Astrocyte of the cerebellum (primary cell): ENCODE measurements around the gene SECISBP2.

Source experiments
- DNase-seq: peaks from one replicate; pipeline ENCODE4 v3.0.0-alpha.2; 2011; ENCODE audit warnings: low read depth
- H3K4me3 ChIP-seq: 2 replicates; pipeline ENCODE4 v1.5.1; 2011; ENCODE audit warnings: mild to moderate bottlenecking, low read depth, low read length, moderate library complexity
- in situ Hi-C: cut with HindIII; loops from 2 replicates; pipeline ENCODE4 v1.10.0; 2017; ENCODE audit warnings: low sequenced_read_pairs
- TF ChIP-seq, protein P1 (sequence below): IDR thresholded peaks from 2 replicates; pipeline ENCODE4 v1.5.1; 2012; ENCODE audit warnings: low read length, low read depth, moderate library complexity, mild to moderate bottlenecking; ENCODE audit errors: missing control alignments

SECISBP2 gene

DNA sequence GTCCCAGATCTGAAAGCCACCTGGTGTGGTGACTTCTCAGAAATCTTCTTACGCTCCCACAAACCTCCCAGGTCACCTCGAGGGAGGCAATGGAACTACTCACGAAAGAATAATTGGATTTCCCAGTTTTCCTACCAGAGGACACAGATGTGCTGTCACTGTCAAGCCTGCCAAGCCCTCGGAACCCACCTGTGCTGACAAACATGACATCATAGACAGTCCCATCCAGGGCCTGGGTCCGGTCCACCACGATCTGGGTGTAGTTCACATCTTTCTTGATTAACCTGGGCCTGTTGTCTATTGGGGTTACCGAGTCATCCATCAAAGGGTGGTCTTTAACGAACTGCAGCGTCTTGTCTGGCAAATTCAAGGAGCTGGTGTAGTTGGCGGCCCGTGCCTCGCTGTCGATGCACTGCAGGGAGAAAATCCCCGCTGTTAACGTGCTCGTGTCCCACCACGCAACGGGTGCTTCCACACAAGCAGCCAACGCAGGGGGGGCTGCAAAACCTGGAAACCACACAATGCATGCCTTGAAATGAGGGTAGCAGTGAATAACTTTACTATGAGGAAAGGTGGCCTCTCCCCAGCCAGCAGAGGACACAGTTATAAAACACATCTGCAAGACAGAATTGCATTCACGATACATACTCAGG is 69.0 kb downstream of the SECISBP2 start:
- in situ Hi-C loops = no loop called here
- TF ChIP-seq, protein P1, sequence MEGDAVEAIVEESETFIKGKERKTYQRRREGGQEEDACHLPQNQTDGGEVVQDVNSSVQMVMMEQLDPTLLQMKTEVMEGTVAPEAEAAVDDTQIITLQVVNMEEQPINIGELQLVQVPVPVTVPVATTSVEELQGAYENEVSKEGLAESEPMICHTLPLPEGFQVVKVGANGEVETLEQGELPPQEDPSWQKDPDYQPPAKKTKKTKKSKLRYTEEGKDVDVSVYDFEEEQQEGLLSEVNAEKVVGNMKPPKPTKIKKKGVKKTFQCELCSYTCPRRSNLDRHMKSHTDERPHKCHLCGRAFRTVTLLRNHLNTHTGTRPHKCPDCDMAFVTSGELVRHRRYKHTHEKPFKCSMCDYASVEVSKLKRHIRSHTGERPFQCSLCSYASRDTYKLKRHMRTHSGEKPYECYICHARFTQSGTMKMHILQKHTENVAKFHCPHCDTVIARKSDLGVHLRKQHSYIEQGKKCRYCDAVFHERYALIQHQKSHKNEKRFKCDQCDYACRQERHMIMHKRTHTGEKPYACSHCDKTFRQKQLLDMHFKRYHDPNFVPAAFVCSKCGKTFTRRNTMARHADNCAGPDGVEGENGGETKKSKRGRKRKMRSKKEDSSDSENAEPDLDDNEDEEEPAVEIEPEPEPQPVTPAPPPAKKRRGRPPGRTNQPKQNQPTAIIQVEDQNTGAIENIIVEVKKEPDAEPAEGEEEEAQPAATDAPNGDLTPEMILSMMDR = no peak

DNA sequence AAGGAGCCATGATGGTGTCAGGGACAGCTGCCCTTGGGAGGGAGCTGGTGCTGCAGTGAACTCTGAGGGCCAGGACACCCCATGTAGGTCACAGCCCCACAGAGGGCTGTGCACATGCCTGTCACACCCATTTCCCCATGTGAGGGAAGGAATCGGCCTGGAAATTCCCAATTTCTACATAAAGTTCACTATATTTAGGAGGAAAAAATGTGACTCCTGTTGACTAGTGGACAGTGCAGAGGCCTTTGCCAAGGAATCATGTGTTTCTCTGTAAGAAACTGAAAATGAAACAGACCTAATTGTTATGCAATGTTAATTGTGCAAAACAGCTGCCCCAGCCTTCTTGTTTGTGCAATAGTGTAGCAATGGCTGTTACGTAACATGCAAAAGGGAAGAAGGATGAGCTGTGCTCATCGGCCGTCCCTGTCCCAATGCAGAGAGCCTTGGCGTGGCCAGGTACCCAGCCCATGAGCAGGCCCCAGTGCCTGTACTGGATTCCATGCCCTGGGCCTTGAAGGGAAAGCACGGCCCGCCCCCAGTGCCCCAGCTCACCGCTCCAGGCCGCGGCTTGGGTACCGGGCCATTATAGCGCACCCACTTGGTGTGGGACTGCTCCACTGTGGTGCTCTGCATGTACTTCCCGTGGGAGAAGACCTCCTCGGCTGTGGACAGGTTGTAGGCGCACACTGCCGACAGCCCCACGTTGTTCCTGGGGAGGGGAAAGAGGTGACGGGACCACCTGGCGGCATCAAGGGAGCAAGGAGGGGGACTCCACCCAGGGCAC is 70.0 kb downstream of the SECISBP2 start:
- in situ Hi-C loops = no loop called here
- DNase-seq = no peak
- no peak overlapping the region for H3K4me3 ChIP-seq
- TF ChIP-seq, protein P1 = no peak

More for the DNA sequence above, 69.0 kb downstream of the SECISBP2 start:
- no peak for DNase-seq
- H3K4me3 ChIP-seq = no peak overlapping the region

DNA sequence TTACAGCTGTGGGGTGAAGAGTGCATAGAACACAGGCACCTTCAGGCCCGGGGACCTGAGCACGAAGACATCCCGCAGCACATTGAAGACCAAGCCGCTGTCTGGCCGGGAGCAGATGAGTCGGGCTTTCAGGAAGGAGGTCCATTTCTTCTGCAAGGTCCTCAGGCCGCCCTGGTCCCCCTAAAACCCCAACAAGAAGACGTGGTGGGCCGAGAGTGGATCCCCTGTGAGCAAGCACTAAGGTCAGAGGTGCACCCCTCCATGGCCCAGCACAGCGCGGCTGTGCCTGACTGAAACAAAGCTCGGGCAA is 70.5 kb downstream of the SECISBP2 start:
- in situ Hi-C loops = no loop called here
- no peak for DNase-seq
- H3K4me3 ChIP-seq = no peak overlapping the region
- TF ChIP-seq, protein P1 = no peak

DNA sequence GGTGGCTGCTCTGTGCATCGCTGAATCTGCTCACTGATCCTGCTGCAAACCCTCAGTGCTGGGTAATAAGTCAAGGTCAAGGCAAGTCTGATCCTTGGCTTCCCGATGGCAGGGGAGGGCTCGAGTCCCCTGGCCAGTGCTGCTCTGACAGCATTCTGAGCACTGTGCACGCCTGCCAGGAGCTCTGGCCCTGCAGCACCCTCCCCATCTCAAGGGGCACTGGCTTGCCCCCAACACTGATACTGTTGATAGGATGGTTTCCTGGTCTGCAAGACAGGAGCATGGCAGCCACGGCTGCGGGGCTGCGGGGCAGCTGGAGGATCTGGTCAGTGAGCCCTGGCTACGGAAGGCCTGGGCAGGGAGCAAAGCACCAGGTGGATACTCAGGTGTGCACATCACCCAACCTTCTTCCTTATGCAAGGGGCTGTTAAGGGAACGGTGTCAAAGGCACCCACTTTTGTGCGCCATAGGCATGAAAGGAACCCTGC is 71.8 kb downstream of the SECISBP2 start:
- no peak overlapping the region for H3K4me3 ChIP-seq
- TF ChIP-seq, protein P1 = no peak
- no peak for DNase-seq
- in situ Hi-C loops = no loop called here

DNA sequence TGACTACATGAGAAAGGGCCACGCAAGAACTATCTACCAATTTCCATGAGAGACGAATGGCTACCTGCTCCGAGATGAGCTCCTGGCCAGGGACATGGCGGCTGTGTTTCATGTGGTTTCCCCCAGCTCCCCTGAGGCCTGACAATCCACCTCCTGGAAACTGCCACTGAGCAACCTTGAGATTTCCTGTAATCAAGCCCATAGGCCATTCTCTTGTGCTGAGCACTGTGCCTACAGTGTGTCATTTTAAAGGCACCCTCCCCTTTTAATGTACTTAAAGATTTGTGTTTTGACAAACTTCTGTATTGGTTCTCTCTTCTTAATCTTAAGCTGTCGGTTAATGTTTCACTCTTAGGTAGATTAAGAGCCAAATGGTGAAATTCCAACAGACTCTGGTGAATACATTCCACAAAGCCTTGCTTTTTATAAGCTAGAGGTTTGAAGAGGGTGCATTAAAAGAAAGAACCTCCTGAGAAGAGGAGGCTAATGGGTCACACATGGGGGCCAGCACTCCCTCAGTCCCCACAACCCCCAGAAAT is 72.3 kb downstream of the SECISBP2 start:
- TF ChIP-seq, protein P1 = no peak
- in situ Hi-C loops = no loop called here
- H3K4me3 ChIP-seq = no peak overlapping the region
- DNase-seq = no peak

DNA sequence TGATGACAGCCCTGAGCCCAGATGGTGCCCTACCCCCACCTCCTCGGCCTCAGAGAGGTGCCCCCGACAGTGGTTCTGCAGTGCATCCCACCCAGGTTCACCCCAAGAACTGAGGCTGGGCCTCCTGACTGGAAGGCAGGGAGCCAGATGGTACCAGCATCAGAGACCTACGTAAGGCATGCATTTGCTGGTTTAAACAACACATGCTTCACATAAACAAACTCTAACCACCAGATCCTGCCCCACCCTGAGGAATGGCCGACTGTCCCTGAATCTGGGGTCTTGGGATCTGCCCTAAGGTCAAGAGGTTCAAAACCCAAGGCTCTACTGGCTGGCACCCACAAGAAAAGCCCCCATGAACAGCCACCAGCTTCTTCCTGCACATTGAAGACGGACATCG is 73.3 kb downstream of the SECISBP2 start:
- TF ChIP-seq, protein P1 = no peak

More for the DNA sequence above, 73.3 kb downstream of the SECISBP2 start:
- in situ Hi-C loops = no loop called here
- no peak for DNase-seq
- no peak overlapping the region for H3K4me3 ChIP-seq
